Measurements from ENCODE around the gene VPS41. TPM values are rescaled to one million over a fixed set of nuclear protein-coding genes. Genes with fewer than 3 reads are reported as not detected.

The VPS41 gene
- polyA plus RNA-seq, 1 of the 3 experiments (the other 2 are of a cell fraction) = 20.4 TPM

DNA sequence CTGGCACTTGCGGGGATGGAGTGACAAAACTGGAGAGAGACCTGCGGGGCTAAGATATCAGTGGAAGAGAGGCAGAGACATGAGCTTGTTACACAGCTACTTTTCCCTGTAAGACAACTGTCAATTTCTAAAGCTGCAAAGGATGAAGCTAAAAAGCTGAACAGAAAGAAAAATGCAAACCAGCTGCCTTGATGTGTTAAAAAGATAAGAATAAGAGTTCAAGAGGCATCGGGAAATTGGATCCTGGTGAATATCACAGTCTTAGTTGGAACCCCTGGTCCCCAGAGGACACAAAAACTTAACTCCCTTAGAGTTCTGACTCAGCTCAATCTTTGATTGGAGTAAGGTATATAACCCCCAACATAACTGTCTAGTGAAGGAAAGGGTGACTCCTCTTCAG, 38.8 kb downstream of the VPS41 start (continued):
- TF ChIP-seq, protein P1, sequence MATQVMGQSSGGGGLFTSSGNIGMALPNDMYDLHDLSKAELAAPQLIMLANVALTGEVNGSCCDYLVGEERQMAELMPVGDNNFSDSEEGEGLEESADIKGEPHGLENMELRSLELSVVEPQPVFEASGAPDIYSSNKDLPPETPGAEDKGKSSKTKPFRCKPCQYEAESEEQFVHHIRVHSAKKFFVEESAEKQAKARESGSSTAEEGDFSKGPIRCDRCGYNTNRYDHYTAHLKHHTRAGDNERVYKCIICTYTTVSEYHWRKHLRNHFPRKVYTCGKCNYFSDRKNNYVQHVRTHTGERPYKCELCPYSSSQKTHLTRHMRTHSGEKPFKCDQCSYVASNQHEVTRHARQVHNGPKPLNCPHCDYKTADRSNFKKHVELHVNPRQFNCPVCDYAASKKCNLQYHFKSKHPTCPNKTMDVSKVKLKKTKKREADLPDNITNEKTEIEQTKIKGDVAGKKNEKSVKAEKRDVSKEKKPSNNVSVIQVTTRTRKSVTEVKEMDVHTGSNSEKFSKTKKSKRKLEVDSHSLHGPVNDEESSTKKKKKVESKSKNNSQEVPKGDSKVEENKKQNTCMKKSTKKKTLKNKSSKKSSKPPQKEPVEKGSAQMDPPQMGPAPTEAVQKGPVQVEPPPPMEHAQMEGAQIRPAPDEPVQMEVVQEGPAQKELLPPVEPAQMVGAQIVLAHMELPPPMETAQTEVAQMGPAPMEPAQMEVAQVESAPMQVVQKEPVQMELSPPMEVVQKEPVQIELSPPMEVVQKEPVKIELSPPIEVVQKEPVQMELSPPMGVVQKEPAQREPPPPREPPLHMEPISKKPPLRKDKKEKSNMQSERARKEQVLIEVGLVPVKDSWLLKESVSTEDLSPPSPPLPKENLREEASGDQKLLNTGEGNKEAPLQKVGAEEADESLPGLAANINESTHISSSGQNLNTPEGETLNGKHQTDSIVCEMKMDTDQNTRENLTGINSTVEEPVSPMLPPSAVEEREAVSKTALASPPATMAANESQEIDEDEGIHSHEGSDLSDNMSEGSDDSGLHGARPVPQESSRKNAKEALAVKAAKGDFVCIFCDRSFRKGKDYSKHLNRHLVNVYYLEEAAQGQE (IDR thresholded peaks at IDR 0.05; ENCODE audit: low read depth, low read length) = no peak

DNA sequence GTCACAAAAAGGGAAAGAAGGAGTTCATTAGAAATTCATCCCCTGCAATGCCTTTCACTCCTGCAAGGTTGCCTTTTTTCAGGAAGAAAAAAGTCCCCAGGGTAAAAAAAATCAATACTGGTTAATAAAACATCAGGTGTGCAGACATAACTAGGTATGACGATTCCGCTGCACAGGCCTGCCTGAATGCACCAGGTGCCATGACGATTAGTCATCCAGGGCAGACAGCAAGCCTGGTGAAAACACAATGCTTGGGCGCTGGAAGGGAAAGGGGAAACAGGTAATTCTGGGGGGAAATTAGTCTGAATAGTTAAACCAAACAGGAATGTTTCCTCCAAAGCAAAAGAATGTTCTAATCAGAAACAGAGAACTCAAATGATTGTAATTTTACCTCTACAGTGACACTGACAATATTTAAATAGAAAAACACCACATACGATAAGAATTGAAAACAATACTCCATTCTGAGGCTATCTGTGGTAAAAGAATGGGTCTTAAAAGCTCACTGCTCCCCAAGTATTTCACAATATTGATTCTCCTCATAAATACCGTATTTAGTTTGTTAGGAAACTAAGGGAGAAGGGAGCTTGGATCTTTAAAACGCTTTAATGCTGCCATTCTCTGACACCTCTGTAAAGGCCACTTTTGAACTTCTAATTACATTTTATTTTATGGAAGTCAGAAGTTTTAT, 45.2 kb downstream of the VPS41 start:
- H3K4me2 ChIP-seq = no peak overlapping the region

More for the DNA sequence above, 45.2 kb downstream of the VPS41 start:
- POLR2A ChIA-PET = no interaction called here
- 90% methylated on average over 7 of the region's 7 CpGs for WGBS (ENCODE audit: low lambda C conversion rate)
- peaks cover 0 to 3% of the 10 kb centered on the region in 2 experiments; a peak in 1 of 4 replicates for H3K4me1 ChIP-seq (ENCODE audit: control insufficient read depth in 1 of 2, insufficient read depth in 2 of 2, low read depth in 1 of 2, low read length in 1 of 2)
- CTCF ChIA-PET = interaction anchor here (0.8 to 1.2 kb wide), 2 partner anchors 12 to 20 kb away, joined by 3 read pairs; no protein-coding TSS in a partner anchor
- no peak overlapping the region for H3K27ac ChIP-seq (ENCODE audit: low read depth in 2 of 2, low read length in 1 of 2)
- no peak overlapping the region for H3K9ac ChIP-seq
- H3K27me3 ChIP-seq (ENCODE audit: insufficient read depth) = no peaks in the 10 kb centered on the region
- H4K20me1 ChIP-seq (ENCODE audit: insufficient read depth) = no peaks in the 10 kb centered on the region
- H3F3A ChIP-seq (replicated peaks; ENCODE audit: insufficient read depth) = peaks cover 7% of the 10 kb centered on the region
- no peaks in the 10 kb centered on the region for H3K79me2 ChIP-seq (ENCODE audit: insufficient read depth)
- H3K36me3 ChIP-seq (replicated peaks in 1 of 2; ENCODE audit: control insufficient read depth in 1 of 2, insufficient read depth in 2 of 2, low read length in 1 of 2) = peaks cover 49 to 53% of the 10 kb centered on the region in 2 experiments
- no peak overlapping the region for H3K4me3 ChIP-seq (ENCODE audit: low read depth in 2 of 2, low read length in 1 of 2)
- no peaks in the 10 kb centered on the region for H3K9me2 ChIP-seq
- H2AFZ ChIP-seq (ENCODE audit: low read depth) = no peak overlapping the region
- TF ChIP-seq RAD21 (IDR thresholded peaks at IDR 0.05; ENCODE audit: low read length) (no peak), TEAD4 (IDR thresholded peaks at IDR 0.05; ENCODE audit: borderline replicate concordance, insufficient read depth) (no peak), JUND (IDR thresholded peaks at IDR 0.05) (no peak), ELF1 (IDR thresholded peaks at IDR 0.05) (no peak), RCOR1 (IDR thresholded peaks at IDR 0.05; ENCODE audit: low read length) (no peak), EZH2phosphoT487 (IDR thresholded peaks at IDR 0.05; ENCODE audit: borderline replicate concordance, low read depth) (no peak), FOXJ3 (CRISPR knock-in tag; IDR thresholded peaks at IDR 0.05) (no peak), MEF2A (IDR thresholded peaks at IDR 0.05; ENCODE audit: borderline replicate concordance, low read depth) (no peak), GABPA (IDR thresholded peaks at IDR 0.05; ENCODE audit: low read depth) (no peak), TAF1 (IDR thresholded peaks at IDR 0.05; ENCODE audit: borderline replicate concordance, low read depth, low read length) (no peak), SIN3A (IDR thresholded peaks at IDR 0.05; ENCODE audit: borderline replicate concordance, low read depth, low read length) (no peak), MXI1 (IDR thresholded peaks at IDR 0.05; ENCODE audit: low read depth, low read length) (no peak)
- TF ChIP-seq, protein P2, sequence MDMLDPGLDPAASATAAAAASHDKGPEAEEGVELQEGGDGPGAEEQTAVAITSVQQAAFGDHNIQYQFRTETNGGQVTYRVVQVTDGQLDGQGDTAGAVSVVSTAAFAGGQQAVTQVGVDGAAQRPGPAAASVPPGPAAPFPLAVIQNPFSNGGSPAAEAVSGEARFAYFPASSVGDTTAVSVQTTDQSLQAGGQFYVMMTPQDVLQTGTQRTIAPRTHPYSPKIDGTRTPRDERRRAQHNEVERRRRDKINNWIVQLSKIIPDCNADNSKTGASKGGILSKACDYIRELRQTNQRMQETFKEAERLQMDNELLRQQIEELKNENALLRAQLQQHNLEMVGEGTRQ (IDR thresholded peaks at IDR 0.05; ENCODE audit: borderline replicate concordance, low read depth, low read length) = no peak
- TF ChIP-seq, protein P3, sequence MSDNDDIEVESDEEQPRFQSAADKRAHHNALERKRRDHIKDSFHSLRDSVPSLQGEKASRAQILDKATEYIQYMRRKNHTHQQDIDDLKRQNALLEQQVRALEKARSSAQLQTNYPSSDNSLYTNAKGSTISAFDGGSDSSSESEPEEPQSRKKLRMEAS (IDR thresholded peaks at IDR 0.05; ENCODE audit: low read depth) = no peak
- TF ChIP-seq, protein P4, sequence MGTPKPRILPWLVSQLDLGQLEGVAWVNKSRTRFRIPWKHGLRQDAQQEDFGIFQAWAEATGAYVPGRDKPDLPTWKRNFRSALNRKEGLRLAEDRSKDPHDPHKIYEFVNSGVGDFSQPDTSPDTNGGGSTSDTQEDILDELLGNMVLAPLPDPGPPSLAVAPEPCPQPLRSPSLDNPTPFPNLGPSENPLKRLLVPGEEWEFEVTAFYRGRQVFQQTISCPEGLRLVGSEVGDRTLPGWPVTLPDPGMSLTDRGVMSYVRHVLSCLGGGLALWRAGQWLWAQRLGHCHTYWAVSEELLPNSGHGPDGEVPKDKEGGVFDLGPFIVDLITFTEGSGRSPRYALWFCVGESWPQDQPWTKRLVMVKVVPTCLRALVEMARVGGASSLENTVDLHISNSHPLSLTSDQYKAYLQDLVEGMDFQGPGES (IDR thresholded peaks at IDR 0.05; ENCODE audit: low read depth, low read length) = no peak
- TF ChIP-seq, protein P5, sequence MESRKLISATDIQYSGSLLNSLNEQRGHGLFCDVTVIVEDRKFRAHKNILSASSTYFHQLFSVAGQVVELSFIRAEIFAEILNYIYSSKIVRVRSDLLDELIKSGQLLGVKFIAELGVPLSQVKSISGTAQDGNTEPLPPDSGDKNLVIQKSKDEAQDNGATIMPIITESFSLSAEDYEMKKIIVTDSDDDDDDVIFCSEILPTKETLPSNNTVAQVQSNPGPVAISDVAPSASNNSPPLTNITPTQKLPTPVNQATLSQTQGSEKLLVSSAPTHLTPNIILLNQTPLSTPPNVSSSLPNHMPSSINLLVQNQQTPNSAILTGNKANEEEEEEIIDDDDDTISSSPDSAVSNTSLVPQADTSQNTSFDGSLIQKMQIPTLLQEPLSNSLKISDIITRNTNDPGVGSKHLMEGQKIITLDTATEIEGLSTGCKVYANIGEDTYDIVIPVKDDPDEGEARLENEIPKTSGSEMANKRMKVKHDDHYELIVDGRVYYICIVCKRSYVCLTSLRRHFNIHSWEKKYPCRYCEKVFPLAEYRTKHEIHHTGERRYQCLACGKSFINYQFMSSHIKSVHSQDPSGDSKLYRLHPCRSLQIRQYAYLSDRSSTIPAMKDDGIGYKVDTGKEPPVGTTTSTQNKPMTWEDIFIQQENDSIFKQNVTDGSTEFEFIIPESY (IDR thresholded peaks at IDR 0.05; ENCODE audit: borderline replicate concordance, low read depth) = no peak
- DNase-seq = no peak
- H3K9me3 ChIP-seq = no peaks in the 10 kb centered on the region
